Mesenchymal stem cell (in vitro differentiated cells and primary cell): ENCODE measurements around the gene LY6G6D.

Experiments
- DNase-seq: peaks from one replicate; pipeline ENCODE4 v3.0.0-alpha.2; 2013
- H2AFZ ChIP-seq: one replicate; pipeline ENCODE4 v1.6.1; 2013; ENCODE audit warnings: low read depth, mild to moderate bottlenecking, control low read depth, inconsistent platforms, low read length, moderate library complexity
- H2AK5ac ChIP-seq: 2 replicates; pipeline ENCODE4 v1.6.1; 2013; ENCODE audit warnings: low read length, moderate library complexity, mild to moderate bottlenecking, inconsistent platforms; ENCODE audit not compliant: severe bottlenecking
- H2BK120ac ChIP-seq: one replicate; pipeline ENCODE4 v1.6.1; 2013; ENCODE audit warnings: low read depth, mild to moderate bottlenecking, inconsistent platforms, low read length, moderate library complexity
- H2BK12ac ChIP-seq, 2 experiments: one replicate each; pipeline ENCODE4 v1.6.1; 2013; ENCODE audit warnings: inconsistent platforms in 2 of 2, low read length in 2 of 2, mild to moderate bottlenecking in 2 of 2, moderate library complexity in 2 of 2, control low read depth in 1 of 2
- H2BK15ac ChIP-seq: one replicate; pipeline ENCODE4 v1.6.1; 2013; ENCODE audit warnings: mild to moderate bottlenecking, low read depth, inconsistent platforms; ENCODE audit not compliant: poor library complexity, severe bottlenecking
- H2BK5ac ChIP-seq: 2 replicates; pipeline ENCODE4 v1.6.1; 2013; ENCODE audit warnings: low read depth, mild to moderate bottlenecking, low read length, control low read depth, inconsistent platforms; ENCODE audit not compliant: poor library complexity, severe bottlenecking
- H3K14ac ChIP-seq, 2 experiments: one replicate each; pipeline ENCODE4 v1.6.1; 2013; ENCODE audit warnings: inconsistent platforms in 2 of 2, low read length in 2 of 2, control low read depth in 1 of 2, mild to moderate bottlenecking in 1 of 2, moderate library complexity in 1 of 2
- H3K18ac ChIP-seq, 2 experiments: one replicate each; pipeline ENCODE4 v1.6.1; 2013; ENCODE audit warnings: inconsistent platforms in 2 of 2, low read length in 2 of 2, control low read depth in 1 of 2, low read depth in 1 of 2, mild to moderate bottlenecking in 1 of 2
- H3K23ac ChIP-seq, 2 experiments: one replicate each; pipeline ENCODE4 v1.6.1; 2013; ENCODE audit warnings: inconsistent platforms in 2 of 2, low read length in 2 of 2, mild to moderate bottlenecking in 2 of 2, moderate library complexity in 2 of 2, control low read depth in 1 of 2
- H3K27ac ChIP-seq: 2 replicates; pipeline ENCODE4 v1.5.1; 2013; ENCODE audit warnings: mild to moderate bottlenecking, moderate library complexity, low read length, control low read depth, inconsistent platforms; ENCODE audit not compliant: poor library complexity, severe bottlenecking
- H3K27me3 ChIP-seq, 2 experiments: 2 replicates each; pipeline versions ENCODE4 v1.6.1 to v1.7.0; 2013; ENCODE audit warnings: low read length in 2 of 2, mild to moderate bottlenecking in 2 of 2, moderate library complexity in 2 of 2, control low read depth in 1 of 2, inconsistent platforms in 1 of 2; ENCODE audit not compliant: control insufficient read depth in 1 of 2, insufficient read depth in 1 of 2
- H3K36me3 ChIP-seq, 2 experiments: 2 replicates each; pipeline versions ENCODE4 v1.6.1 to v1.7.0; 2013; ENCODE audit warnings: low read length in 2 of 2, control low read depth in 1 of 2, inconsistent platforms in 1 of 2, low read depth in 1 of 2, mild to moderate bottlenecking in 1 of 2; ENCODE audit not compliant: insufficient read depth in 2 of 2, control insufficient read depth in 1 of 2
- H3K4ac ChIP-seq, 2 experiments: one replicate each; pipeline ENCODE4 v1.6.1; 2013; ENCODE audit warnings: inconsistent platforms in 2 of 2, low read length in 2 of 2, mild to moderate bottlenecking in 2 of 2, moderate library complexity in 2 of 2, control low read depth in 1 of 2, low read depth in 1 of 2
- H3K4me1 ChIP-seq: 2 replicates; pipeline ENCODE4 v1.6.1; 2013; ENCODE audit warnings: low read depth, low read length, control low read depth; ENCODE audit not compliant: control insufficient read depth, insufficient read depth
- H3K4me2 ChIP-seq: 2 replicates; pipeline ENCODE4 v1.6.1; 2013; ENCODE audit warnings: low read length, mild to moderate bottlenecking, inconsistent platforms; ENCODE audit not compliant: poor library complexity, severe bottlenecking
- H3K4me3 ChIP-seq, 2 experiments: 2 replicates each; pipeline versions ENCODE4 v1.5.1 to v1.7.0; 2013; ENCODE audit warnings: low read length in 2 of 2, mild to moderate bottlenecking in 2 of 2, control low read depth in 1 of 2, low read depth in 1 of 2; ENCODE audit not compliant: insufficient read depth in 1 of 2
- H3K79me1 ChIP-seq: replicated peaks from 2 replicates; pipeline ENCODE4 v1.6.1; 2013; ENCODE audit warnings: mild to moderate bottlenecking, control low read depth, low read length, inconsistent platforms; ENCODE audit not compliant: poor library complexity, severe bottlenecking
- H3K9ac ChIP-seq: 2 replicates; pipeline ENCODE4 v1.7.0; 2013; ENCODE audit warnings: mild to moderate bottlenecking, low read length, moderate library complexity
- H3K9me3 ChIP-seq: 2 replicates; pipeline ENCODE4 v1.7.0; 2013; ENCODE audit warnings: mild to moderate bottlenecking, low read length; ENCODE audit not compliant: control insufficient read depth
- H4K8ac ChIP-seq: one replicate; pipeline ENCODE4 v1.6.1; 2013; ENCODE audit warnings: inconsistent platforms, mild to moderate bottlenecking, low read length, moderate library complexity
- H4K91ac ChIP-seq: one replicate; pipeline ENCODE4 v1.6.1; 2013; ENCODE audit warnings: mild to moderate bottlenecking, low read length, inconsistent platforms
- WGBS: methylation state at CpG from one replicate; pipeline ENCODE4 v1.1.7; 2013; ENCODE audit warnings: mixed read lengths; 5-methylcytosine and 5-hydroxymethylcytosine counted together

Gene LY6G6D

DNA sequence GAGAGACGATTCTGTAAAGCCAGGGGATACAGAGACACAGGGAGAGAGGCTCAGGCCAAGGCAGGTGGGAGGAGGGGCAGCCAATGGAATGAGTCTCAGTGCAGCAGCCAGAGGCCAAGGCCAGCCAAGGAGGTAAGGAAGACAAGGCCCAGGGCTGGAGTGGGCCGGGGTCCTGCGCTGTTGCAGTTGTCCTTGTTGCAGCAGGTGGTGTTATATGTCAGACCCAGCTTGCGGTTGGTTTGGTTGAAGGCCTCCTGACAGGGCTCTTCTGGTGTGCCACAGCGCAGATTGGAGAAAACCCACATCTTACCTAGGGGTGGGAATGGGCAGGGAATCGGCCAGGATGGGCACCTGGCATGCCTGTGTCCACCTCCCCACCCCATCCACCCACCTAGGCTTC is 3.9 kb downstream of the LY6G6D start:
- WGBS: 79% methylated on average over 5 of the region's 6 CpGs

GRCh38 chr6:31720196-31720770 is 5.1 kb downstream of the LY6G6D start:
- Histone ChIP-seq H3K79me1 (no peaks in the 10 kb centered on the region), H3K4me3 (no peak overlapping the region), H2BK12ac (no peak overlapping the region), H3K4me2 (no peak overlapping the region), H3K27ac (no peak overlapping the region), H4K91ac (no peak overlapping the region), H3K14ac (peak overlapping the region in 1 of 2 experiments; percentile 11), H3K36me3 (peaks cover 0 to 15% of the 10 kb centered on the region in 2 experiments), H3K18ac (no peak overlapping the region), H3K9me3 (no peaks in the 10 kb centered on the region), H3K4me1 (no peaks in the 10 kb centered on the region), H4K8ac (no peak overlapping the region), H2BK5ac (no peak overlapping the region), H3K27me3 (peaks cover 0 to 13% of the 10 kb centered on the region in 2 experiments), H3K23ac (no peak overlapping the region), H3K4ac (no peak overlapping the region), H2BK120ac (no peak overlapping the region), H2AFZ (no peak overlapping the region), H2AK5ac (no peak overlapping the region), H3K9ac (no peak overlapping the region), H2BK15ac (no peak overlapping the region)
- WGBS: 95% methylated on average over 5 of the region's 5 CpGs
- DNase-seq: no peak

More for the DNA sequence above, 3.9 kb downstream of the LY6G6D start:
- Histone ChIP-seq H4K8ac (no peak overlapping the region), H4K91ac (no peak overlapping the region), H2AFZ (no peak overlapping the region), H3K9ac (no peak overlapping the region), H3K4me2 (no peak overlapping the region), H2AK5ac (no peak overlapping the region), H3K14ac (no peak overlapping the region), H2BK120ac (no peak overlapping the region), H3K9me3 (no peaks in the 10 kb centered on the region), H3K23ac (no peak overlapping the region), H3K79me1 (no peaks in the 10 kb centered on the region), H3K4ac (no peak overlapping the region), H3K4me1 (no peaks in the 10 kb centered on the region), H2BK12ac (no peak overlapping the region), H3K36me3 (peaks cover 0 to 6% of the 10 kb centered on the region in 2 experiments), H2BK5ac (no peak overlapping the region), H3K18ac (no peak overlapping the region), H3K27me3 (peaks cover 6 to 21% of the 10 kb centered on the region in 2 experiments), H2BK15ac (no peak overlapping the region), H3K4me3 (no peak overlapping the region), H3K27ac (no peak overlapping the region)
- DNase-seq: no peak

- H3K4me1 ChIP-seq: no peaks in the 10 kb centered on the region
- no peak for DNase-seq
- H3K79me1 ChIP-seq: no peaks in the 10 kb centered on the region
- H3K9ac ChIP-seq: no peak within 1 kb of the TSS
- H3K18ac ChIP-seq: no peak within 1 kb of the TSS
- H3K36me3 ChIP-seq: peaks cover 10 to 21% of the 10 kb centered on the region in 2 experiments
- no peak within 1 kb of the TSS for H3K4me2 ChIP-seq
- H2BK15ac ChIP-seq: no peak within 1 kb of the TSS
- no peak within 1 kb of the TSS for H2AK5ac ChIP-seq
- H4K91ac ChIP-seq: no peak within 1 kb of the TSS
- H4K8ac ChIP-seq: no peak within 1 kb of the TSS
- no peak within 1 kb of the TSS for H2BK12ac ChIP-seq
- H3K14ac ChIP-seq: no peak within 1 kb of the TSS
- WGBS: 87% methylated on average over 4 of the region's 4 CpGs
- H3K27ac ChIP-seq: no peak within 1 kb of the TSS
- H3K27me3 ChIP-seq: peaks cover 0 to 10% of the 10 kb centered on the region in 2 experiments
- no peak within 1 kb of the TSS for H3K23ac ChIP-seq
- H2AFZ ChIP-seq: no peak within 1 kb of the TSS
- no peak within 1 kb of the TSS for H2BK5ac ChIP-seq
- H3K4ac ChIP-seq: no peak within 1 kb of the TSS
- no peaks in the 10 kb centered on the region for H3K9me3 ChIP-seq
- H3K4me3 ChIP-seq: no peak within 1 kb of the TSS
- H2BK120ac ChIP-seq: no peak within 1 kb of the TSS
Observed at GRCh38 chr6:31721351-31722020, 6.3 kb downstream of the LY6G6D start, which contains the start of gene LY6G6C. Gene LY6G6C, minus strand, starts transcription at chr6:31721746. Its CDS starts 67 bp downstream, at chr6:31721679.

- DNase-seq: no peak
Observed at GRCh38 chr6:31722173-31722572, 7.0 kb downstream of the LY6G6D start.

More at GRCh38 chr6:31722173-31722572, 7.0 kb downstream of the LY6G6D start:
- no peaks in the 10 kb centered on the region for H3K9me3 ChIP-seq
- no peak overlapping the region for H4K91ac ChIP-seq
- H3K4me1 ChIP-seq: no peaks in the 10 kb centered on the region
- no peak overlapping the region for H3K27ac ChIP-seq
- H3K18ac ChIP-seq: no peak overlapping the region
- 92% methylated on average over 3 of the region's 3 CpGs for WGBS
- H2BK5ac ChIP-seq: no peak overlapping the region
- no peak overlapping the region for H3K9ac ChIP-seq
- no peak overlapping the region for H2BK15ac ChIP-seq
- no peak overlapping the region for H2AK5ac ChIP-seq
- H4K8ac ChIP-seq: no peak overlapping the region
- peaks cover 17 to 26% of the 10 kb centered on the region in 2 experiments for H3K36me3 ChIP-seq
- no peak overlapping the region for H2BK120ac ChIP-seq
- no peak overlapping the region for H3K23ac ChIP-seq
- peaks cover under 1% of the 10 kb centered on the region for H3K79me1 ChIP-seq
- H2BK12ac ChIP-seq: no peak overlapping the region
- H3K4ac ChIP-seq: no peak overlapping the region
- no peak overlapping the region for H3K4me2 ChIP-seq
- H2AFZ ChIP-seq: no peak overlapping the region
- H3K27me3 ChIP-seq: peaks cover 0 to 10% of the 10 kb centered on the region in 2 experiments
- no peak overlapping the region for H3K14ac ChIP-seq
- no peak overlapping the region for H3K4me3 ChIP-seq
